Neural progenitor cell (in vitro differentiated cells): ENCODE data around the gene ADAM11. TPM values are rescaled to one million over a fixed set of nuclear protein-coding genes. Genes with fewer than 3 reads are reported as not detected.
A peak's percentile ranks its signal among the peaks of the same experiment; 100 is the strongest.

Source experiments
- DNase-seq: peaks from one replicate; pipeline ENCODE4 v3.0.0-alpha.2; 2016; ENCODE audit warnings: low spot score
- H2AFZ ChIP-seq: fragments of 200-600 bp; sonication (generic); replicated peaks from 2 replicates; pipeline ENCODE4 v1.6.1; 2016; ENCODE audit warnings: antibody characterized with exemption
- H3F3A ChIP-seq: fragments of 200-600 bp; sonication (generic); 2 replicates; pipeline ENCODE4 v1.6.1; 2016; ENCODE audit warnings: antibody characterized with exemption, low read depth
- H3K27ac ChIP-seq: fragments of 200-600 bp; sonication (generic); 2 replicates; pipeline ENCODE4 v1.5.1; 2016; ENCODE audit warnings: mild to moderate bottlenecking
- H3K27me3 ChIP-seq: fragments of 200-600 bp; sonication (generic); 2 replicates; pipeline ENCODE4 v1.6.1; 2016; ENCODE audit warnings: mild to moderate bottlenecking, moderate library complexity
- H3K36me3 ChIP-seq: fragments of 200-600 bp; sonication (generic); 2 replicates; pipeline ENCODE4 v1.5.1; 2016
- H3K4me1 ChIP-seq: fragments of 200-600 bp; sonication (generic); 2 replicates; pipeline ENCODE4 v1.6.1; 2016; ENCODE audit warnings: mixed run types
- H3K4me2 ChIP-seq: fragments of 200-600 bp; sonication (generic); 2 replicates; pipeline ENCODE4 v1.6.1; 2016
- H3K4me3 ChIP-seq: fragments of 200-600 bp; sonication (generic); 2 replicates; pipeline ENCODE4 v1.5.1; 2016
- H3K79me2 ChIP-seq: fragments of 200-600 bp; sonication (generic); 2 replicates; pipeline ENCODE4 v1.6.1; 2016; ENCODE audit warnings: low read depth
- H3K9ac ChIP-seq: fragments of 200-600 bp; sonication (generic); 2 replicates; pipeline ENCODE4 v1.6.1; 2016
- H3K9me3 ChIP-seq: fragments of 200-600 bp; sonication (generic); 2 replicates; pipeline ENCODE4 v1.5.1; 2016; ENCODE audit warnings: low read depth
- H4K20me1 ChIP-seq: fragments of 200-600 bp; sonication (generic); 2 replicates; pipeline ENCODE4 v1.6.1; 2016; ENCODE audit warnings: low read depth
- H3K27ac Mint-ChIP-seq: 3 replicates; pipeline ENCODE4 v1.8.0; 2021; ENCODE audit warnings: mixed read lengths
- H3K27me3 Mint-ChIP-seq: 2 replicates; pipeline ENCODE4 v1.8.0; 2022; ENCODE audit warnings: low read depth, mild to moderate bottlenecking, inconsistent platforms, moderate library complexity, mixed read lengths; ENCODE audit not compliant: insufficient read depth
- H3K36me3 Mint-ChIP-seq: 3 replicates; pipeline ENCODE4 v1.8.0; 2021; ENCODE audit warnings: mixed read lengths
- H3K4me1 Mint-ChIP-seq: 3 replicates; pipeline ENCODE4 v1.8.0; 2021; ENCODE audit warnings: mixed read lengths
- H3K4me3 Mint-ChIP-seq: 3 replicates; pipeline ENCODE4 v1.8.0; 2021; ENCODE audit warnings: mild to moderate bottlenecking, moderate library complexity, mixed read lengths
- H3K9me3 Mint-ChIP-seq: 3 replicates; pipeline ENCODE4 v1.8.0; 2020; ENCODE audit warnings: mixed read lengths
- CTCF ChIP-seq: fragments of 200-600 bp; sonication (generic); IDR thresholded peaks from 2 replicates; pipeline ENCODE4 v1.5.1; 2017; ENCODE audit warnings: antibody characterized with exemption, mild to moderate bottlenecking
- EZH2 ChIP-seq: fragments of 200-600 bp; sonication (generic); IDR thresholded peaks from 2 replicates; pipeline ENCODE4 v1.6.1; 2017; ENCODE audit warnings: antibody characterized with exemption, mild to moderate bottlenecking, moderate library complexity
- EZH2phosphoT487 ChIP-seq: fragments of 200-600 bp; sonication (generic); IDR thresholded peaks from 2 replicates; pipeline ENCODE4 v1.6.1; 2017; ENCODE audit warnings: antibody characterized with exemption
- total RNA-seq: library from RNA; depleted of rRNA; stranded (reverse); fragments of >200 nt; gene quantifications from 2 replicates; pipeline ENCODE4 v1.2.3, GENCODE V29; 2015; ENCODE audit warnings: low replicate concordance

The ADAM11 gene
- total RNA-seq, 1 donor from 2014 or later: 1.4 TPM

DNA sequence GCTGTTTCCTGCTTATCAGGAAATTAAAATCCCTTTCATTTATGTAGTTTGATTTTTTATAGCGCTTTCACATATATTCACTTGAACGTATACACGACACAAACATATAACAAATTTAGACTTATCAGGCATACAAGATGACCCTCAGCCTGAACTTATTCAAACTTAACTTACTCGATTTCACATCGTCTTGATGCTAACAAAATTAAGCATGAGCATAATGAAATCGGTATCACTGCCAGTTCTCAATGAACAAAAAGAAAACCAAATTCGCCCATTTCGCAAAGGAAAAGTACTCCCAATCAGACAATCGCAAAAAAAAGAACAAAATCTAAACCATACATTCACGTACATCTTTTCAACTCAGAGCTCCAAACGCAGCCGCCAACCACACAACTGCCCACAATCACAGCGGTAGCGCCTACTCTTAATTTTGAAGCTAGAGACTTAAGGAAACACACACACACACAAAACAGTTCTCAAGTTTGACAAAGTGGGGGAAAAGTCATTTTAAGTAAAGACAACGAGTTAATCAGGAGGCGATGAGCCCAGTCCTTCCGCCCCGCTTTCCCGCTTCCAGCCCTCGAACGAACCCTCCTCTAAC lies 70.2 kb downstream of the ADAM11 start:
- no peak overlapping the region for H2AFZ ChIP-seq
- H3K9me3 Mint-ChIP-seq: no peaks in the 10 kb centered on the region
- no peaks in the 10 kb centered on the region for H3K9me3 ChIP-seq
- peak overlapping the region; percentile 86 for H3K27ac ChIP-seq
- H3K79me2 ChIP-seq: peaks cover 66% of the 10 kb centered on the region
- H3K4me2 ChIP-seq: peak overlapping the region; percentile 97
- peaks cover 23% of the 10 kb centered on the region for H3F3A ChIP-seq
- H3K4me1 Mint-ChIP-seq: peaks cover 33% of the 10 kb centered on the region
- DNase-seq: no peak
- H3K9ac ChIP-seq: peak overlapping the region; percentile 91
- H3K27me3 Mint-ChIP-seq: peaks cover 10% of the 10 kb centered on the region
- no peaks in the 10 kb centered on the region for H3K36me3 Mint-ChIP-seq
- H3K4me1 ChIP-seq: peaks cover 17% of the 10 kb centered on the region
- no peaks in the 10 kb centered on the region for H3K27me3 ChIP-seq
- H3K4me3 Mint-ChIP-seq: peak overlapping the region; percentile 95
- no peak for TF ChIP-seq EZH2phosphoT487
- H4K20me1 ChIP-seq: peaks cover 48% of the 10 kb centered on the region
- H3K27ac Mint-ChIP-seq: peak overlapping the region; percentile 92
- H3K36me3 ChIP-seq: no peaks in the 10 kb centered on the region
- H3K4me3 ChIP-seq: peak overlapping the region; percentile 87

GRCh38 chr17:44829523-44830358 lies 71.0 kb downstream of the ADAM11 start, which contains the start of gene GJC1:
TSS of gene GJC1 (minus strand) at chr17:44830287. CDS start at chr17:44805817, 24,470 bp downstream.
- peak within 1 kb of the TSS; percentile 97 for H3K27ac Mint-ChIP-seq
- no peaks in the 10 kb centered on the region for H3K27me3 ChIP-seq
- H3K36me3 ChIP-seq: no peaks in the 10 kb centered on the region
- H3K9ac ChIP-seq: peak within 1 kb of the TSS; percentile 91
- no peaks in the 10 kb centered on the region for H3K9me3 ChIP-seq
- peak; percentile 85 for DNase-seq
- peaks cover 11% of the 10 kb centered on the region for H3K27me3 Mint-ChIP-seq
- peak within 1 kb of the TSS; percentile 83 for H2AFZ ChIP-seq
- H3K4me3 ChIP-seq: peak within 1 kb of the TSS; percentile 87
- TF ChIP-seq CTCF (no peak), EZH2phosphoT487 (no peak)
- H3K4me1 ChIP-seq: peaks cover 17% of the 10 kb centered on the region
- H3K36me3 Mint-ChIP-seq: no peaks in the 10 kb centered on the region
- peaks cover 33% of the 10 kb centered on the region for H3K4me1 Mint-ChIP-seq
- H4K20me1 ChIP-seq: peaks cover 43% of the 10 kb centered on the region
- H3K27ac ChIP-seq: peak within 1 kb of the TSS; percentile 86
- peaks cover 23% of the 10 kb centered on the region for H3F3A ChIP-seq
- H3K4me2 ChIP-seq: peak within 1 kb of the TSS; percentile 97
- H3K4me3 Mint-ChIP-seq: peak within 1 kb of the TSS; percentile 95
- no peaks in the 10 kb centered on the region for H3K9me3 Mint-ChIP-seq
- H3K79me2 ChIP-seq: peaks cover 58% of the 10 kb centered on the region

- peaks cover 33% of the 10 kb centered on the region for H3K4me1 Mint-ChIP-seq
- Histone ChIP-seq H2AFZ (peak overlapping the region; percentile 83), H3F3A (peaks cover 23% of the 10 kb centered on the region), H3K4me2 (peak overlapping the region; percentile 97), H3K27ac (no peak overlapping the region), H3K4me1 (peaks cover 17% of the 10 kb centered on the region), H4K20me1 (peaks cover 34% of the 10 kb centered on the region), H3K9me3 (no peaks in the 10 kb centered on the region), H3K9ac (no peak overlapping the region), H3K27me3 (no peaks in the 10 kb centered on the region), H3K4me3 (peak overlapping the region; percentile 87), H3K79me2 (peaks cover 50% of the 10 kb centered on the region), H3K36me3 (no peaks in the 10 kb centered on the region)
- TF ChIP-seq CTCF (no peak), EZH2 (no peak), EZH2phosphoT487 (no peak)
- peak overlapping the region; percentile 94 for H3K4me3 Mint-ChIP-seq
- no peaks in the 10 kb centered on the region for H3K9me3 Mint-ChIP-seq
- peak; percentile 60 for DNase-seq
- H3K36me3 Mint-ChIP-seq: no peaks in the 10 kb centered on the region
- H3K27me3 Mint-ChIP-seq: peaks cover 11% of the 10 kb centered on the region
- H3K27ac Mint-ChIP-seq: peak overlapping the region; percentile 97
These were observed 71.8 kb downstream of the ADAM11 start for GRCh38 chr17:44830359-44831288.
